Gastroesophageal sphincter (tissue), 3 donors: ENCODE measurements around the gene ITPK1.

ENCODE experiments used
- EP300 ChIP-seq: sonication (generic); formaldehyde crosslinking; IDR thresholded peaks from one replicate; pipeline ENCODE4 v1.6.1; 2017; ENCODE audit warnings: antibody characterized with exemption, mild to moderate bottlenecking
- POLR2A ChIP-seq, 2 donors: fragments of 450-650 bp; IDR thresholded peaks; one replicate each; pipeline ENCODE4 v1.6.1; 2017; ENCODE audit warnings: antibody characterized with exemption in 2 of 2, mild to moderate bottlenecking in 2 of 2, moderate library complexity in 1 of 2
- POLR2AphosphoS5 ChIP-seq: sonication (generic); formaldehyde crosslinking; IDR thresholded peaks from one replicate; pipeline ENCODE4 v1.6.1; 2017; ENCODE audit warnings: antibody characterized with exemption
- TF ChIP-seq, protein P1 (sequence below), 4 experiments: fragments of 200-600 bp in 2 of 4; fragments of 450-650 bp in 2 of 4; sonication (generic) in 1 of 4; IDR thresholded peaks; one replicate each; pipeline ENCODE4 v1.5.1; 2017 to 2019; ENCODE audit warnings: antibody characterized with exemption in 4 of 4, mild to moderate bottlenecking in 2 of 4, moderate library complexity in 2 of 4

GRCh38 chr14:92946847-92947545, 168.7 kb downstream of the ITPK1 start:
- TF ChIP-seq POLR2A (IDR thresholded peaks at IDR 0.05) (no peak), POLR2AphosphoS5 (no peak), EP300 (no peak)
- TF ChIP-seq, protein P1, sequence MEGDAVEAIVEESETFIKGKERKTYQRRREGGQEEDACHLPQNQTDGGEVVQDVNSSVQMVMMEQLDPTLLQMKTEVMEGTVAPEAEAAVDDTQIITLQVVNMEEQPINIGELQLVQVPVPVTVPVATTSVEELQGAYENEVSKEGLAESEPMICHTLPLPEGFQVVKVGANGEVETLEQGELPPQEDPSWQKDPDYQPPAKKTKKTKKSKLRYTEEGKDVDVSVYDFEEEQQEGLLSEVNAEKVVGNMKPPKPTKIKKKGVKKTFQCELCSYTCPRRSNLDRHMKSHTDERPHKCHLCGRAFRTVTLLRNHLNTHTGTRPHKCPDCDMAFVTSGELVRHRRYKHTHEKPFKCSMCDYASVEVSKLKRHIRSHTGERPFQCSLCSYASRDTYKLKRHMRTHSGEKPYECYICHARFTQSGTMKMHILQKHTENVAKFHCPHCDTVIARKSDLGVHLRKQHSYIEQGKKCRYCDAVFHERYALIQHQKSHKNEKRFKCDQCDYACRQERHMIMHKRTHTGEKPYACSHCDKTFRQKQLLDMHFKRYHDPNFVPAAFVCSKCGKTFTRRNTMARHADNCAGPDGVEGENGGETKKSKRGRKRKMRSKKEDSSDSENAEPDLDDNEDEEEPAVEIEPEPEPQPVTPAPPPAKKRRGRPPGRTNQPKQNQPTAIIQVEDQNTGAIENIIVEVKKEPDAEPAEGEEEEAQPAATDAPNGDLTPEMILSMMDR (IDR thresholded peaks at IDR 0.05), result no peak
